Right kidney (tissue), 1 donor: ENCODE measurements around the gene NHLRC1.

Experiments
- DNase-seq: peaks from one replicate; pipeline ENCODE4 v3.0.0-alpha.2; 2016

Gene NHLRC1

DNA sequence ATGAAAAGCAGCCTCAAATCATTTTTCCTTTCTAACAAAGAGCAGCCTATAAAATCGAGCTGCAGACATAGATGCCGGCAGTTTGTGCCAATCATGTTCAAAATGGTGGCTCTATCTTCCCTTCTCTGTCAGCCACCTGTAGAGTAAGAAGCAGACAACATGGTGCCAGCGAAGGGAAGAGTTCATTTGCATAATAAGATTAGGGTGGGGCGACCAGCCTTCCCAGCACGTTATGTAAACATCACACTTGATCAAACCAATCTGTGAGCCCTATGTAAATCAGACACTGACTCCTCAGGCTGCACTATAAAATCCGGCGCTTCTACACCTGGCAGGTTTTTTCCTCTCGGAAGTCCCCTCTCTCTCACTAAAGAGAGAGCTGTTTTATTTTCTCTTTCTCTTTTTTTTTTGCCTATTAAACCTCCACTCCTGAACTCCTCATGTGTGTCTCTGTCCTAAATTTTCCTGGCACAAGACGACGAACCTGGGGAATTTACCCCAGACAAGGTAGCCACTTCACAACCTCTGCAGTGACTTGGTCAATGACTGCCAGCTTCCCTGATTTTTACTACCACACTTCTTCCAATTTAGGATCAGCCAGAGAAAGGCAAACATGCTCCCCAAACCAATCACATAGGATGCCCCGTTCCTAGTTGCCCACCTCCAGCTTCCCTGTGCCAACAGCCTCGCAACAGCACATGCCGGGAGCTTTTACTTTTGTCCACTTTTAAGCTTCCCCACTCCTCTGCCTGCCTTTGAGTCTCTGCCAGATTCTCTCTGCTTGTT is 19.5 kb upstream of the NHLRC1 start:
- no peak for DNase-seq

DNA sequence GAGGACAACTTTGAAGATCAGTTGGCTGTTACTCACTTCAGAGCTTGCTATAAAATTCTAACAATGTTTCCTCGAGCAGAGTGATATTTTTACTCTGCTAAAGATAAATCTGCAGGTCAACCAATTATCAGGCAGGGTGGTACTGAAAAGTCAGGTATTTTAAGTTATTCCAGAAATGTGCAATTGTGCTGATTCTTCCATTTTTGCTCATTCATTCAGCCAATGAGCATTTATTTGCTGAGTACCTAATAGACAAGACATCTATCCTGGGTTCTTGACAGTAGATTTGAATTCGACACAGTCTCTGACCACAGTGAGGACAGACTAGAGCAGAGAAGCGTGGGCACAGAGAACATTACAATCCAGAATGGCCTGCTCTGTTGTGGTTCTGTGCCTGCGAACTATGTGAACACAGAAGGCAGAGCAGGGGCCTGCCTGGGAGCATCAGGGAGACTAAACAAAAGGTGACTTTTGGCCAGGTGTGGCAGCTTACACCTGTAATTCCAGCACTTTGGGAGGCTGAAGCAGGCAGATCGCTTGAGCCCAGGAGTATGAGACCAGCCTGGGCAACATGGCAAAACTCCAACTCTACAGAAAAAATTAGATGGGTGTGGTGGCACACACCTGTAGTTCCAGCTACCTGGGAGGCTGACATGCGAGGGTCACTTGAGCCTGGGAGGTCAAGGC is 17.6 kb upstream of the NHLRC1 start:
- DNase-seq, result no peak

DNA sequence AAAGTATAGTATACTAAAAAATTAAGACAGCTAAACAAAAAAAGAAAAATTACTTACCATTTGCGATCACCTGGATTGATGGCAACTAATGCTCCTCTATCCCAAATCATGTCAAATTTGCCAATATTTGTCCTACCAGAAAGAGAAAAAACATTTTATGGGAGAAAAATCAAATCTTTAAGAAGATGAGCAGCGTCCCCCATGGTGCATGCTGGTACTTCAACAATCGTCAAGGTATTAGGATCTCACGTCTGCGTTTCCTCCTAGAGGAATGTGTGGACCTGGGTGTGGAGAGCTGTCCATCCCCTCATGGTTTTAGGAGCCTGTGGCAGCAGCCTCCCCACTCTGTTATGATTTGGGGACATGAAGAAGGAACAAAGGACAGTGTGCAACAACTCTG is 16.4 kb upstream of the NHLRC1 start:
- DNase-seq, result no peak

DNA sequence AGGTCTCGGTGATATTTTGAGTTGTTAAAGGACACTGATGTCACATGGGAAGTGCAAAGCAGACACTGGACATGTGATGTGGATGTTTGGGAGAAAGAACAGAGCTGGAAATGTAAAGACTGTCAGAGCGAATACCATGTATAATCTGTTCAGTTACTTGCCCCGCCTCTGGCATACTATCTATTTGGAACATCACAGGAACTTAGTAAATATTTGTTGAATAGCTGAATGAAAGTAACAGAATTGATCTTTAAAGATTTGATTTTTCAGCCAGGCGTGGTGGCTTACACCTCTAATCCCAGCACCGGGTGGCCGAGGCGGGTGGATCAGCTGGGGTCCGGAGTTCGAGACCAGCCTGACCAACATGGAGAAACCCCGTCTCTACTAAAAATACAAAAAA is 13.8 kb upstream of the NHLRC1 start:
- no peak for DNase-seq

GRCh38 chr6:18135171-18135570 is 12.7 kb upstream of the NHLRC1 start:
- no peak for DNase-seq

- no peak for DNase-seq
Observed at GRCh38 chr6:18132346-18132745, 9.9 kb upstream of the NHLRC1 start.

- no peak for DNase-seq
Observed at GRCh38 chr6:18126121-18126520, 3.6 kb upstream of the NHLRC1 start.

- no peak for DNase-seq
Observed at GRCh38 chr6:18121580-18122127, 823 bp downstream of the NHLRC1 start.

- no peak for DNase-seq
Observed at GRCh38 chr6:18119236-18119635, 3.2 kb downstream of the NHLRC1 start.

DNA sequence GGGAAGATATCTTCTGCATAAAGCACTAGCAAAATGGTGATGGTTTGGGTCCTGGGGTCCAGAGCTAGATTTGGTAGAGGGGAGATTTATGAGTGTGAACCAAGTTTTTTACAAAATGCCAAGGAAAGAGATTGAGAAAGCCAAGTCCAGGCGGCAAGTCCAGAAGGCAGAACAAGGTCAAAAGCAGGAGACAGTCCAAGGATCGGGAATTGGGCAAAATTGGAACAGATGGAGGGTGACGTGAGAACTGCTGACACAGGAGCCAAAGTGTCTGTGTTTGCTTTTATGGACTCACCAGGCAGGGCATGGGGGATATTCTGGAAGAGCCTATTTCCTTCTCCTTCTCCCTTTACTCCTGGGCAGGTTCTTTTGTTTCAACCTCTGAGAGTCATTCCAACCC is 4.1 kb downstream of the NHLRC1 start:
- no peak for DNase-seq

DNA sequence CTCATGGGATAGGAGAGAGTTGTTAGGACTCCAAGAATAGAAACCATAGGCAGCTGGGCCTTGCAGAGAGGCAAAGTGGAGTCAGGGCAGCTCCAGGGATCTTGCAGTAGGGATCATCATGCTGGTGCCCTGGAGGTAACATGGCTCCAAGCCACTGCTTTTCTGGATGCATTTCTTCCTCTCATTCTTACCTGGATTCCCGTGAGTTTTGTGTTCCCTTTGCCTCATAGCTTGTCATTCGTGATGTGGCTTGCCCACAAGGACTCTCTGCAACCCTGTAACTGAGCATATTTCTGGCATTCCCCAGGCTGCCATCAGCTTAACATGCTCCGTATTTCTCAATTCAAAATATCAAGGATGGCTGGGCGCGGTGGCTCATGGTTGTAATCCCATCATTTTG is 5.3 kb downstream of the NHLRC1 start:
- DNase-seq, result no peak

DNA sequence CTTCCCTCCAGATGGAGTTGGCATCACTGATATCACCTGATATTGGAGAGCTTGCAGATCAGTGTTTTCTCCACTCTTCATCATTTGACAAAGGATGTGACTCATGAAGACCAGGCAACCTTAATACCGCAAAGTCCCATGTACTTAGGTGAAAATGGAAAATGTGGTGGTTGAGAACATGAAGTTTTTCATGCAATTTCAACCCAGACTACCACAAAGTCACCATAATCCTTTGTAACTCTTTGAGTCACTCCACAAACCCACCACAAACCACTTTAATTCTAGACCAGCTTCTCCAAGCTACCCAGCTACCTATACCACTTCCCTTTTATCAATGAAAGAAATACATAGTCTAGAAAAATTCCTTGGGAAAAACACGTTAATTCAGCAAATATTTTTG is 7.1 kb downstream of the NHLRC1 start:
- no peak for DNase-seq

GRCh38 chr6:18110162-18110561 is 12.3 kb downstream of the NHLRC1 start:
- no peak for DNase-seq

DNA sequence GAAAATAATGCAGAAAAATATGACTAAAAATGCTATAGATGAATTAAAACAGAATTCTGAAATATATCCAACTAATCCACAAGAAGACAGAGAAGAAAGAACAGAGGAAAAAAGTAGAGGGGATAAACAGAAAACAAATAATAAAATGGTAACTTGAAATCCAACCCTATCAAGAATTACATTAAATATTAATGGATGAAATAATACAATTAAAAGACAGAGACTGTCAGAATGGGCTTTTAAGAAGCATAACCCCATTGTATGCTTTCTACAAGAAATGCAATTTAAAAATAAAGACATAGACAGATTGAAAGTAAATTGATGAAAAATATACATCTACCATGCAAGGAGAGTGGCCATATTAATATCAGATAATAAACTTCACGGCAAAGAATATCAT is 15.4 kb downstream of the NHLRC1 start:
- no peak for DNase-seq

DNA sequence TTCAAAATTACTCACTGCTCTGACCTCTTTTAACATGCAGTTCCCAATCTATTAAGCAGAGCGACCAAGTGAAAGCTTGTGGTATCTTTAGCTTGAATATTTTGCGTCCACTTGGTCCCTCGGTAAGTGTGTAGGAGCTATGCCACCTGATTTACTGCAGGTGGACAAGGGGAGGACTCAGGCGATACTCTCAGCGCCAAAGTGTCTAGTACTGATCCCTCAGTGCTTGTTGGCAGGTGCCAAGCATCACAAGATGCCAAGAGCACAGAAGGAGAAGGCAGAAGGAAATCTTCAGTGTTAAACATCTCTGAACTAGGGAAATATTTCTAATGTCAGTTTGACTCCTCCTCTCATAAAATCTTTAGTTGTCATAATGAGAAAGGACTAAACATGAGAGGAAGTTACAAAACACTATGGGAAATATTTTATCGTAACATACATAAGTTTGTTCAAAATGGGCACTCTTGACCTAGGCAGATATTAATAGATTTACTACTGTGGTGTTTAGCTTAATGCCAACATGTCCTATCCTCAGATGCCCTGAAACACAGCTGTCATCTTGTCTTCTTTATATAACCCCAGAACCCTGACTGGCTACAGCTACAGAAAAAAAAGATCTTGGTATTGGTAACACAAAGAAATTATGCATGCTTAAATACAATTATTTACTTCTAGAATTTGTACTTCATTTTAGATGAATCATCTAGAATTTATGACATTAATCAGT is 19.5 kb downstream of the NHLRC1 start:
- DNase-seq, result no peak

DNA sequence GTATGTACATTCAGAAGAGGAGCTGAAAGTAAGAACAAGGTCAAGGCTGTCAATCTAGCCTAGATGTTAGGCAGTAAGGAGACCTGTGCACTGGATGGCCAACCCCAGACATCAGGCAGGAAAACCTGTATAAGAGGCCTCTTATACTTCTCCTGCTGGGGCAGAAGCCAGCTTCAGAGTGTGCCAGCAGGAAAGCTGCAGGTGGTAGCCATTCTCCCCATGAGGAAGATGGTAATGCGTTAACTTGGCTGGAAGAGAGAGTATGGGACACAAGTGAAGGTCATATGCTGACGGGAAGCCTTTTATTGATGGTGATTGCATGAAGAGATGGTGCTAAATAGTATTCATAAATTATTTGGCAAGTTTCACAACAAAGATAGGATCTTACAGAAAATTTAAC is 20.6 kb downstream of the NHLRC1 start:
- no peak for DNase-seq

DNA sequence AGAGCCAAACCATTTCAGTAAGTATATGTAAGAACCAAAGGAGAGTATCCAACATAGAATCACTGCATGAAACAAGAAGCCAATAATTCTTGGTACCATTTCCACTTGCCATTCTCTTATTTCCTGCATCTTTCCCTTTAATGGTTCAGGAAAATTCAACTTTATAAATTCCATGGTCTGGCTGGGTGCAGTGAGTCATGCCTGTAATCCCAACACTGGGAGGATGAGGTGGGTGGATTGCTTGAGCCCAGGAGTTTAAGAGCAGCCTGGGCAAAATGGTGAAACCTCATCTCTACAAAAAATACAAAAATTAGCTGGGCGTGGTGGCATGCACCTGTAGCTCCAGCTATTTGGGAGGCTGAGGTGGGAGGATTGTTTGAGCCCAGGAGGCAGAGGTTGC is 21.2 kb downstream of the NHLRC1 start:
- DNase-seq, result no peak

GRCh38 chr6:18100296-18100695 is 22.2 kb downstream of the NHLRC1 start:
- no peak for DNase-seq

GRCh38 chr6:18099511-18099910 is 23.0 kb downstream of the NHLRC1 start:
- no peak for DNase-seq

GRCh38 chr6:18096423-18096822 is 26.1 kb downstream of the NHLRC1 start:
- no peak for DNase-seq

DNA sequence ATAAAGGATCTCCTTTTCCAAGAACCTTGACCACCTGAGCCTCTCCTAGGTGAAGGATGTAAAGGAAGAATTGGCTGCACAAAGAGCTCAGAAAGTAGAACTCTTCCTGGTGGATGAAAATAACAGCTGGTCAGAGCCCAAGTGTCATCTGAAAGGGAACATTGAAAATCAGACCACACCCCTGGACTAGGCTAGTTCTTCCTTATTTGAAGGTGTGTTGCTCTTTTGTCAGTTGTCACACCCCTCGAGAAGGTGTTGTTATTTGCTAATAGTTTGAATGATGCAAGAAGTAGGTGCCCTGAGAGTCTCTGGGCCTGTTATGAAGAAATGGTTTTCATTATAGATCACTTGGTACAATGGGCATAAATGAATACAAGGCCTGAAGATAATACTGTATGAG is 31.1 kb downstream of the NHLRC1 start:
- DNase-seq, result no peak

DNA sequence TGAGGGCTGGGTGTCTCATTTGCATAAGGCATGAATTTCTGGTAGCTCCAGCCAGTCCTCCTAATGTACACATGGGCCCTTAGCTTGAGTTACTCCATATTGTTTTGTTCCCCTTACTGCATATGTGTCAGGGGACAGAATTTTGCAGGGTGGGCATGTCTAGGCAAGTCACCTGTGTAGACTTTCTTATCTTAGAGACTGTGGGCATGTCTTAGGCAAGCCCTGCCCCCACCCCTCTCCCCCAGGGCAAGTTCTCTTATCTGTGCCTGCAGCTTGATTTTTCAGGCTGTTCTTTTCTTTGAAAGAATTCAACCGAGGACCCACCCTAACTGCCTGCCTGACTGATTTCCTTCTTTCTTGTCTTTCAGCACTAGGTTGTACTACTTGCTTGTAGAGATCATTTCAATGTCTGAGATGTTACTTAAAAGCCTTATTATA is 32.1 kb downstream of the NHLRC1 start:
- DNase-seq, result no peak
